GM19193 (cell line): ENCODE results near the gene ADGRD2.

Experiments
- POLR2A ChIP-seq: IDR thresholded peaks from 4 replicates; pipeline ENCODE4 v1.6.1; 2011; ENCODE audit not compliant: insufficient read depth, insufficient read length; ENCODE audit errors: extremely low read depth

The ADGRD2 gene

DNA sequence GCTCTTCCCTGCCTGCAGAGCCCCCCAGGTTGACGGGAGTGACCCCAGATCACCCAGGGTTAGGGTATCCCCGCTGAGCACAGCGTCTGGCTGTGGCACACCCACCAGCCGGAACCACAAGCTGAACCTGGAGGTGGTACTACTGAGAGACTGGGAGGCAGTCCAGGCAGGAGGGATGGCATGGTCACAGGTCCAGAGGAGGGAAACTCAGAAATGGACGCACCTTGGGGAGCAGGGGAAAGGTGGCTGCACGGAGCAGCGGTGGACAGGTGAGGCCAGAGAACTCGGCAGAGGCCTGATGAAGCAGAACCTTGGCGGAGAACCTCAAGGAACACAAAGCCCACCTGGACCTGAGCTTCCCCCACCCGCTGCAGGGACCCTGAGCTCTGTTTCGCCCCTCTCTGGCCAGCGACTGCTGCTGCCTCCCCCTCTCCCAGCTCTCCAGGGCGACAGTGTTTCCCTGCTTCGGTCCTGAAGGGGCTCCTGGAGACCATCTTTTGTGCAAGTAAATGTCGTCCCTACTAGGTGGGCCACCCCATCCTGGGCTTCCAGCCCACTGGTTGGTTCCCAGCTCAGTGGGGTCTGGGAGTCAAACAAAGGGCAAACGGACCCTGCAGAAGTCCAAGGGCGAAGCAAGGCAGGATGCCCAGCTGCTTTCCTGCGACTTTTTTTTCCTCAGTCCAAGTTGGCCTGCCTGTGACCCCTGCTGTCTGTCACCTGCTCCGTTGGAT is 845 bp downstream of the ADGRD2 start:
- no peak for TF ChIP-seq POLR2A

DNA sequence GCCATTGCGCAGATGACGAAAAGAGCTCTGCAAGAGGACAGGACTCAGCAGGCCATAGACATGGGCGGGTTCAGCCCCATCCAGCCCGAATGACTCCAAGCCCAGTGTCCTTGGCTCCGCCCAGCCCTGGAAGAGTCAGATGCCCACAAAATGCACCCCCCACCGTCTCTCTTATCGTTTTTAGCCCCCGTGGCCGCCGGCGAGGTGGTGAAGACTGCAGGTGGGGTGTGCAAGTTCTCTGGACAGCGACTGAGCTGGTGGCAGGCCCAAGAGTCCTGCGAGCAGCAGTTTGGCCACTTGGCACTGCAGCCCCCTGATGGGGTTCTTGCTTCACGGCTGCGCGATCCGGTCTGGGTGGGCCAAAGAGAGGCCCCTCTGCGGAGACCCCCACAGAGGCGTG is 2.1 kb downstream of the ADGRD2 start:
- no peak for TF ChIP-seq POLR2A

- no peak for TF ChIP-seq POLR2A
These were observed 2.8 kb downstream of the ADGRD2 start for GRCh38 chr9:124452841-124453585.

DNA sequence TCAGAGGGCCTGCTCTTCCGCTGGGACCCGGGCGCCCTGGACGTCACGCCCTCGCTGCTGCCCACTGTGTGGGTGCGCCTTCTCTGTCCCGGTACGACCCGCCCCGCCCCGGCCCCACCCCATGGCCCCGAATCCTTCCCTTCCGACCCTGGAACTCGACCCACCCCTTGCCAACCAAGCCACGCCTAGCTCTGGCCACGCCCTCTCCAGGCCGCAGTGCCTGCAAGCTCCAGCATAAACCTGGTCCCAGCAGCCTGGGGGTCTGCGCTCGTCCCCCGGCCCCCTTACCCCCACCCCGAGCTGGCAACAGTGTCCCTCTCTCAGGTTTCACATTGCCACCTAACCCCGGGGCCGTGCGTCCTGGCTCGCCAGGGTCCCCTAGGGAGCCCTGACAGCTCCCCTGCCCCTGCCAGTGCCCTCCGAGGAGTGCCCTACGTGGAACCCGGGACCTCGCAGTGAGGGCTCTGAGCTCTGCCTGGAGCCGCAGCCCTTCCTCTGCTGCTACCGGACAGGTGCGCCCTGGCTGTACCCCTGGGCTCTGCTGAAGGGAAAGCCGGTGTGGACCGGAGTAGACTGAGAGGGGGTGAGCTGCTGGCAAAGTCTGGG is 3.4 kb downstream of the ADGRD2 start:
- no peak for TF ChIP-seq POLR2A

DNA sequence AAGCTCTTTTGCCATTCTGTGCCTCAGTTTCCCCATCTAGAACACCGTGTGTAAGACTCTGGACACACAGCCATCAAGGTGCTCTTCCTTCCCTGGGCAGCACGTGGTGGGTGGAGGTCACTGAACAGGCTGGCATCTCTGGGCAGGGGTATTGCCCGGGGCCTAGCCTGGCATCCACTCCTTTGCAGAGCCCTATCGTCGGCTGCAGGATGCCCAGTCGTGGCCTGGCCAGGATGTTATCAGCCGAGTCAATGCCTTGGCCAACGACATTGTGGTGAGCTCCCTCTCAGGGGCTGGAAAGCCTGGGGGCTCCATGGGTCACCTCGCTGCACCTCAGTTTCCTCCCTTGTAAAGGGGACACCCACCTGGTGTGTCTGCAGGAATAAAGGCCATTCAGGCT is 4.0 kb downstream of the ADGRD2 start:
- TF ChIP-seq POLR2A = no peak

GRCh38 chr9:124454791-124455443 is 4.7 kb downstream of the ADGRD2 start:
- TF ChIP-seq POLR2A = no peak

- TF ChIP-seq POLR2A = no peak
These were observed 5.6 kb downstream of the ADGRD2 start for GRCh38 chr9:124455820-124456219.

DNA sequence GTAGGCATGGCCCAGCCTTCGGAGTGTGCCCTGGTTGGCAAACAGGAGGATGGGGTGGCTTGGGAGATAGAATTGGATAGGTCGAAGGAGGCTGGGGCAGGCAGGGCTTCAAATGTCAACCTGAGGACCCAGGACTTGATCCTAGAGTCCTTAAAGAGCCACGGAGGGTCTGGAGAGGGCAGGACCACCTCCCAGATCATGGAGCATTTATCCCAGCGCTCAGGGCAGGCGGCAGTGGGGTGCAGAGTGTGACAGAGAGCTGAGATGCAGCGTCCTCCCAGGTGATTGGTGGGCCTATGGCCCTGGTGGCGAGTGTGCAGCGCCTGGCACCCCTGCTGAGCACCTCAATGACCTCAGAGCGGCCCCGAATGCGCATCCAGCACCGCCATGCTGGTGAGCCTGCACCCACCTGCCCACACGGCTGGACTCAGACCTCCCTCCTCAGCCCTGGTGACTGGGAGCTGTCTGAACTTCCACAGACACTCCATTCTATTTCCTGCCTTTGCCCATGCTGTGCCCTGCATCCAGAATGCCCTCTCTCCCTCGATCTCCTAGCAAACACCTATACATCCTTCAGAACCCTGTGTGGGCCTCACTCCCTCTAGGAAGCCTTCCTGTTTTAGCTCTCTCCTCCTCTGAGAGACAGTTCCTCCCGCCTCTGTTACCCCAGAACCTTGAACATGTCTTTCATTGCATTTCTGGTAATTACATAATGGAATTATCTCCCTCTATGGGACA is 6.3 kb downstream of the ADGRD2 start:
- TF ChIP-seq POLR2A = no peak

- no peak for TF ChIP-seq POLR2A
These were observed 7.0 kb downstream of the ADGRD2 start for GRCh38 chr9:124457079-124457886.

DNA sequence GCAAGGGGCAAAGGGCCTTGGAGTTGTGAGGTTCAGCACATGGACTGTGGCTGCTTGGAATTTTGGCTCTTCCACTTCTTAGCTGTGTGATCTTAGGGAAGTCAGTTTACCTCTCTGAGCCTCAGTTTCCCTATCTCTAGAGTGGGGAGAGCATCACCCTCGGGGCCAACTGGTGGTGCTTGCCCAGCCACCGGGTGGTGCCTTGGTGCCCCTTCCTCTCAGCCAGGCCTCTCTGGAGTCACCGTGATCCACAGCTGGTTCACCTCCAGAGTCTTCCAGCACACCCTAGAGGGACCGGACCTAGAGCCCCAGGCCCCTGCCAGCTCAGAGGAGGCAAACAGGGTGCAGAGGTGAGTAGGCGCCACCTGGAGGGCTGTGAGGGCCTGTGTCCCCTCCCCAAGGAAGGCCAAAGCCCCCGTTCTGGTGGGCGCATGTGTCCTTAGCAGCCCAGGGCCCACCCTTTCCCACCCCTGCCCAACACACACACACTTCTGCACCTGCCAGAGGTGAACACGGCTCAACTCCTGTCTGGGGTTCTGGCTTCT is 7.7 kb downstream of the ADGRD2 start:
- no peak for TF ChIP-seq POLR2A

- TF ChIP-seq POLR2A = no peak
These were observed 8.2 kb downstream of the ADGRD2 start for GRCh38 chr9:124458441-124458840.

DNA sequence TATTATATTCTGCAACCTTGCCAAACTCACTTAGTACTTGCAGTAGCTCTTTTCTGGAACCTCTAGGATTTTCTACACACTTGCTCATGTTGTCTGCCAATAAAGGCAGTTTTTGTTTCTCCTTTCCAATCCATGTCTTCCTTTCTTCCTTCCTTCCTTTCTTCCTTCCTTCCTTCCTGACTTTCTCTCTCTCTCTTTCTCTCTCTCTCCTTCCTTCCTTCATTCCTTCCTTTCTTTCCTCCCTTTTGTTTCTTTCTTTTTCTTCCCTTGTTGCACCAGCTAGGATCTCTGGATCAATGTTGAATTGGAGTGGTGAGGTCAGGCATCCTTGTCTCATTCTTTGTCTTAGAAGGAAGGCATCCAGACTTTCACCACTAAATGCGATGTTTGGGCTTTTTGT is 12.5 kb downstream of the ADGRD2 start:
- TF ChIP-seq POLR2A = no peak

DNA sequence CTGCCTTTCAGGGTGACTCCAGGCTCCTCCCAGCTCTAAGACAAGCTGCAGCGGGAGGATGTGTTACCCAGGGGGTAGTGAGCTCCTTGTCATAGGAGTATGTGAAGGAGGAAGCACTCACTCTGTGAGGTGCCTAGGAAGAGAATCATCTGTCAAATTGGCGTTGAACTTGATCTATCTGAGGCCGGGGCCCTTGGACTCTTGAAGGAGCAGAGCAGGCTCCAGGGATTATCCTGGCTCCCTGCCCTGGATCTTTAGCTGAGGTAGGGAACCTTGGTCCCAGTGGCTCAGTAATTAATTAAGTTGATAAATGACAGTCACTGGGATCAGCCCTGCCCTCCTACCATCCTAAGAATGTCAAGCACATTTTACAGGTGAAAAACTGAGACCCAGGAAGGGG is 15.5 kb downstream of the ADGRD2 start:
- TF ChIP-seq POLR2A = no peak
